Endothelial cell of umbilical vein (primary cell): ENCODE data around the gene IL25. TPM values are rescaled to one million over a fixed set of nuclear protein-coding genes. Genes with fewer than 3 reads are reported as not detected.

ENCODE experiments used
- BruUV-seq: library from RNA; stranded (reverse); fragments of 400-500 nt; replicated peaks from 2 replicates; lab custom pipeline; 2021; lab: Mats Ljungman, UMichigan
- CTCF ChIA-PET: fragments of 300-600, 350-600 bp; sonication (Branson Sonifier 250); formaldehyde crosslinking; loops from one replicate; lab custom pipeline; 2021; ENCODE audit warnings: antibody characterized with exemption, inconsistent platforms; lab: Charles Lee
- POLR2A ChIA-PET: fragments of 300-600, 350-600 bp; sonication (Branson Sonifier 250); formaldehyde crosslinking; loops from one replicate; lab custom pipeline; 2021; ENCODE audit warnings: antibody characterized with exemption, inconsistent platforms; lab: Charles Lee
- DNase-seq: peaks from one replicate; pipeline ENCODE4 v3.0.0-alpha.2; 2011; ENCODE audit warnings: low read depth, low spot score
- FAIRE-seq: peaks from 2 replicates; lab custom pipeline; 2011; peaks lifted over from hg19 to GRCh38; lab: Jason Lieb, UNC
- H2AFZ ChIP-seq: 2 replicates; pipeline ENCODE4 v1.6.0; 2012; ENCODE audit warnings: low read depth, low read length, control low read depth, inconsistent platforms
- H3K27ac ChIP-seq: 2 replicates; pipeline ENCODE4 v1.5.1; 2011; ENCODE audit warnings: low read depth, mild to moderate bottlenecking, control low read depth, low read length, moderate library complexity; ENCODE audit not compliant: insufficient read depth
- H3K27me3 ChIP-seq, 2 experiments: 2 replicates each; pipeline versions ENCODE4 v1.6.0 to v1.6.1; 2011; ENCODE audit warnings: low read length in 2 of 2, mixed read lengths in 1 of 2; ENCODE audit not compliant: control insufficient read depth in 2 of 2, insufficient read depth in 2 of 2
- H3K36me3 ChIP-seq, 2 experiments: 2 replicates in 1 of 2; 3 replicates in 1 of 2; pipeline ENCODE4 v1.5.1; 2011; ENCODE audit warnings: low read length in 2 of 2, mild to moderate bottlenecking in 1 of 2, moderate library complexity in 1 of 2; ENCODE audit not compliant: control insufficient read depth in 2 of 2, insufficient read depth in 2 of 2; ENCODE audit errors: extremely low read depth in 1 of 2
- H3K4me1 ChIP-seq: 3 replicates; pipeline ENCODE4 v1.5.1; 2011; ENCODE audit warnings: mild to moderate bottlenecking, low read length; ENCODE audit not compliant: control insufficient read depth, insufficient read depth; ENCODE audit errors: extremely low read depth
- H3K4me2 ChIP-seq: 2 replicates; pipeline ENCODE4 v1.6.1; 2011; ENCODE audit warnings: low read length, control low read depth, mixed read lengths; ENCODE audit not compliant: insufficient read depth
- H3K4me3 ChIP-seq, 3 experiments: fragments of 200-600 bp in 1 of 3; sonication (generic), shearing (Covaris generic) in 1 of 3; replicated peaks in 1 of 3; 2 replicates each; pipeline ENCODE4 v1.5.1; 2011 to 2016; ENCODE audit warnings: control low read depth in 3 of 3, low read length in 3 of 3, mild to moderate bottlenecking in 2 of 3, inconsistent platforms in 1 of 3, low read depth in 1 of 3, moderate library complexity in 1 of 3; ENCODE audit not compliant: insufficient read depth in 1 of 3
- H3K79me2 ChIP-seq: 2 replicates; pipeline ENCODE4 v1.6.0; 2012; ENCODE audit warnings: low read length, inconsistent platforms; ENCODE audit not compliant: control insufficient read depth, insufficient read depth
- H3K9ac ChIP-seq: replicated peaks from 2 replicates; pipeline ENCODE3; 2011; ENCODE audit warnings: low read length, control low read depth; ENCODE audit not compliant: insufficient read depth; ENCODE audit errors: extremely low read depth
- H3K9me1 ChIP-seq: replicated peaks from 3 replicates; pipeline ENCODE4 v1.6.0; 2011; ENCODE audit warnings: mild to moderate bottlenecking, low read length; ENCODE audit not compliant: control insufficient read depth, insufficient read depth; ENCODE audit errors: extremely low read depth
- H3K9me3 ChIP-seq: replicated peaks from 2 replicates; pipeline ENCODE4 v1.5.1; 2012; ENCODE audit warnings: low read length, inconsistent platforms; ENCODE audit not compliant: control insufficient read depth, insufficient read depth
- H4K20me1 ChIP-seq: replicated peaks from 2 replicates; pipeline ENCODE3; 2011; ENCODE audit warnings: mild to moderate bottlenecking, low read length; ENCODE audit not compliant: control insufficient read depth, insufficient read depth; ENCODE audit errors: extremely low read depth
- CTCF ChIP-seq, 2 donors: IDR thresholded peaks; 1 replicate in 1 of 2; 2 replicates in 1 of 2; pipeline ENCODE4 v1.5.1; 2011; ENCODE audit warnings: low read length in 2 of 2, mild to moderate bottlenecking in 2 of 2, moderate library complexity in 2 of 2, control low read depth in 1 of 2, inconsistent platforms in 1 of 2, low read depth in 1 of 2; ENCODE audit not compliant: insufficient read depth in 1 of 2; ENCODE audit errors: extremely low read depth in 1 of 2
- EZH2 ChIP-seq: IDR thresholded peaks from 2 replicates; pipeline ENCODE4 v1.6.1; 2012; ENCODE audit warnings: borderline replicate concordance, low read depth, mild to moderate bottlenecking, moderate library complexity, low read length, inconsistent platforms; ENCODE audit not compliant: severe bottlenecking
- FOS ChIP-seq: IDR thresholded peaks from 2 replicates; pipeline ENCODE4 v1.6.1; 2011; ENCODE audit warnings: mild to moderate bottlenecking, low read length, moderate library complexity, borderline replicate concordance; ENCODE audit not compliant: insufficient read depth
- GATA2 ChIP-seq: IDR thresholded peaks from 2 replicates; pipeline ENCODE4 v1.7.0; 2011; ENCODE audit warnings: low read depth, mild to moderate bottlenecking, moderate library complexity, mixed read lengths, low read length; ENCODE audit not compliant: insufficient read length, insufficient read depth
- JUN ChIP-seq: IDR thresholded peaks from 2 replicates; pipeline ENCODE4 v1.6.1; 2011; ENCODE audit warnings: borderline replicate concordance, low read depth; ENCODE audit not compliant: insufficient read length, insufficient read depth
- MYC ChIP-seq: IDR thresholded peaks from one replicate; pipeline ENCODE4 v1.6.1; 2011; ENCODE audit warnings: mild to moderate bottlenecking, low read depth, low read length
- POLR2A ChIP-seq: IDR thresholded peaks from 2 replicates; pipeline ENCODE4 v1.6.1; 2012; ENCODE audit warnings: low read depth, mild to moderate bottlenecking, control low read depth, low read length
- POLR2AphosphoS5 ChIP-seq: IDR thresholded peaks from 2 replicates; pipeline ENCODE4 v1.6.1; 2012; ENCODE audit warnings: low read depth, mild to moderate bottlenecking, control low read depth, low read length, moderate library complexity; ENCODE audit not compliant: insufficient read depth
- dilution Hi-C: fragments of 300-500 bp; cut with MboI; formaldehyde crosslinking; loops from one replicate; pipeline ENCODE4 v1.15.0; 2019; ENCODE audit warnings: low sequenced_read_pairs; ENCODE audit not compliant: extremely low pct_ligation_motif_present
- intact Hi-C: fragments of 100-400 bp; cut with micrococcal nuclease; formaldehyde crosslinking; loops from one replicate; pipeline ENCODE4 v1.10.0; 2022
- polyA plus RNA-seq, 4 experiments: library from polyadenylated mRNA; depleted of rRNA in 3 of 4; stranded (reverse) in 3 of 4; unstranded in 1 of 4; fragments of >200 nt; gene quantifications; 2 replicates each; pipeline versions ENCODE4 v1.2.1 to v1.2.3, GENCODE V29; 2011 to 2012; ENCODE audit warnings: missing spikeins in 1 of 4
- total RNA-seq: library from RNA; stranded (reverse); gene quantifications from 2 replicates; pipeline ENCODE4 v1.2.3, GENCODE V29; 2021
- TF ChIP-seq, protein P1 (sequence below): IDR thresholded peaks from 2 replicates; pipeline ENCODE4 v1.6.1; 2011; ENCODE audit not compliant: insufficient read depth, insufficient read length

IL25 gene
- total and polyA plus RNA-seq, 2 donors (not counting 3 experiments of a cell fraction or from before 2014, with no cell fraction given): not detected

DNA sequence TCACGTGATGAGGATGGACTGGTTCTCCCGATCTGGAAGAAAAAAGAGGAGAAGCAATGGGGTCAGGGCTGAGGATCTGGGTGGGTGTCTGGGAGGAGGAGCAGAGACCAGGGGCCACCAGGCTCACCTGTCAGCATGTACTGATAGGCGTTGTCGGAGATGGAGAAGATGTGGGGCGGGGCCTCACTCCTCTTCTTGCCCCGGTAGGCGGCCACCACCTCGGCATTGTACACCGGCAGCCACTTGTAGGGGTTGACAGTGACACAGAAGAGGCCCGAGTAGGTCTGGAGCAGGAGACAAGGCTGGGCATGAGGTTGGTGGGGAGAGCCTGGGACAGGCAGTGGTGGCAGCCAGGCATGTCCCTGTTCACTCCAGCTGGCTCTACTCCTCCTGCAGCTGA, 32.5 kb downstream of the IL25 start:
- Histone ChIP-seq H3K4me1 (no peaks in the 10 kb centered on the region), H3K27ac (no peak overlapping the region), H2AFZ (no peak overlapping the region), H3K27me3 (no peaks in the 10 kb centered on the region), H3K36me3 (no peaks in the 10 kb centered on the region), H3K9me3 (no peaks in the 10 kb centered on the region), H3K9me1 (no peaks in the 10 kb centered on the region), H3K4me3 (no peak overlapping the region), H3K9ac (no peak overlapping the region), H4K20me1 (no peaks in the 10 kb centered on the region), H3K79me2 (no peaks in the 10 kb centered on the region), H3K4me2 (no peak overlapping the region)
- CTCF ChIA-PET: no interaction called here
- FAIRE-seq: no peak
- TF ChIP-seq CTCF (IDR thresholded peaks at IDR 0.05; ENCODE audit: extremely low read depth in 1 of 2, insufficient read depth in 1 of 2, low read depth in 1 of 2, low read length in 2 of 2) (no peak), MYC (no peak), POLR2A (no peak), POLR2AphosphoS5 (no peak), FOS (no peak), GATA2 (no peak), EZH2 (no peak), JUN (no peak)
- TF ChIP-seq, protein P1, sequence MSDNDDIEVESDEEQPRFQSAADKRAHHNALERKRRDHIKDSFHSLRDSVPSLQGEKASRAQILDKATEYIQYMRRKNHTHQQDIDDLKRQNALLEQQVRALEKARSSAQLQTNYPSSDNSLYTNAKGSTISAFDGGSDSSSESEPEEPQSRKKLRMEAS: no peak
- POLR2A ChIA-PET: no interaction called here
- intact Hi-C loops (no loop called here), dilution Hi-C loops (no loop called here)
- no peak for DNase-seq
- BruUV-seq: no TSS peak
